NCI-H510A (cell line): ENCODE measurements around the gene HDAC8.

Experiments
- DNase-seq: peaks from one replicate; lab custom pipeline; 2025; lab: John Stamatoyannopoulos, UW

The HDAC8 gene

DNA sequence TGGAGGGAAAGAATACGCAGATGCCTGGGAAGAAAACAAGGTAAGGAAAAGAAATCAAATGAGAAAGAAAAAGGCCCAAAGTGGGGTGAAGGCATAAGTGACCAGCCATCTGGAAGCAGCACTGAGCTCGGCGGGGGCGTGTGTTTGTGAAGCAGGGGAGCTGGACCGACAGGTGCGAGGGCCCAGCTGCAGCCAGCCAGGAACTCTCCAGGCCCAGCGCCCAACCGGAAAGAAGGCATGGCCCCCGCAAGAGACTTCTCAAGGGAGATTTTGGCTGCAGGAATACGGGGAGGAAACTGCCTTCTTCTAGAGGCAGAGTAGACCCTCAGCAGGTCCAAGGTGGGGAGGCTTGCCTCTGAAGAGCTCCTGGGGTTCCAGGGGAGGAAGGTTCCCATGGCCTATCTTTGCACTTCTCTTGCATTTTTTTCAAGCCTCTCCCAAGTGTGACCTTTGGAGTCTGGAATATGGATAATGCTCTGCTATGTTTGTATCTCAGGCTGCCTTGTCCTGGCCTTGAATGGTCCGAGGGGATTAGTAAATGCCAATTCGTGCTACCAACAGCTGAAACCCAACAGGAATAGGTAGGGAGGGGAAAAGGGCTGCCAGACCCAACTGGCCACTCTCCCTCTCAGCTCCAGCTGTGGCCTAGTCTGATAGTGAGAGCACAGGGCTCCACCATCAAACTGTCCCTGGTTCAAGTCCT is 256.1 kb downstream of the HDAC8 start:
- DNase-seq, result peak; percentile 8

GRCh38 chrX:72314881-72315280 is 257.8 kb downstream of the HDAC8 start:
- peak; percentile 9 for DNase-seq

- no peak for DNase-seq
Measured at GRCh38 chrX:72313707-72314641, 258.7 kb downstream of the HDAC8 start.

DNA sequence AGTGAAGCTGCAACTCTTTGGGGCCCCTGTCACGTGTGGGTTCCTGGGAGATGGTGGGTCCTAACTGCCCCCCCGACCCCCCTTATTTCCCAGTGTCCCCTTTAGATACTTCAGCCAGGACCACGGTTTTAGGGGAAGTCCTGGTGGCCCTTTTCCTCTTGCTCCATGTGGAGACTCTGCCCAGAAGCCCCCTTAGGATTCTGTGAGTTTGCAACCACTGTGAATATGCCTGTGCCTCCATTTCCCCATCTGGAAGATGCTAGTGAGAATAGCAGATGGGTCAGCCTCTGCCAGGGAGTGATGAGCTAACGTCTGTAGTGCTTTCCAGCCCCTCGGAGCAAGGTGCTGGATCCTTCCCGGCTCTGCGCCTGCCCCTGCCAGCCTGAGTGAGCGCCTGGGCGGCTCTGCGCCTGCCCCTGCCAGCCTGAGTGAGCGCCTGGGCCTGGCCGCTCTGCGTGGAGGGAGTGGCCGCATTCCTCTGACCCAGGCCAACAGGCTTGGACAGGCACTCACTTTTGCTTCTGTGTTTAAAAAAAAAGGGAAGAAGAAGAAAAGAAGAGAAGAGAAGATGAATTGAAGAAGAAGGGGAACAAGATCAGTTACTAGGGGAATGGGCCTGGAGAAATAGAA is 260.2 kb downstream of the HDAC8 start:
- no peak for DNase-seq

- DNase-seq, result no peak
Measured at GRCh38 chrX:72309297-72310071, 263.2 kb downstream of the HDAC8 start.

DNA sequence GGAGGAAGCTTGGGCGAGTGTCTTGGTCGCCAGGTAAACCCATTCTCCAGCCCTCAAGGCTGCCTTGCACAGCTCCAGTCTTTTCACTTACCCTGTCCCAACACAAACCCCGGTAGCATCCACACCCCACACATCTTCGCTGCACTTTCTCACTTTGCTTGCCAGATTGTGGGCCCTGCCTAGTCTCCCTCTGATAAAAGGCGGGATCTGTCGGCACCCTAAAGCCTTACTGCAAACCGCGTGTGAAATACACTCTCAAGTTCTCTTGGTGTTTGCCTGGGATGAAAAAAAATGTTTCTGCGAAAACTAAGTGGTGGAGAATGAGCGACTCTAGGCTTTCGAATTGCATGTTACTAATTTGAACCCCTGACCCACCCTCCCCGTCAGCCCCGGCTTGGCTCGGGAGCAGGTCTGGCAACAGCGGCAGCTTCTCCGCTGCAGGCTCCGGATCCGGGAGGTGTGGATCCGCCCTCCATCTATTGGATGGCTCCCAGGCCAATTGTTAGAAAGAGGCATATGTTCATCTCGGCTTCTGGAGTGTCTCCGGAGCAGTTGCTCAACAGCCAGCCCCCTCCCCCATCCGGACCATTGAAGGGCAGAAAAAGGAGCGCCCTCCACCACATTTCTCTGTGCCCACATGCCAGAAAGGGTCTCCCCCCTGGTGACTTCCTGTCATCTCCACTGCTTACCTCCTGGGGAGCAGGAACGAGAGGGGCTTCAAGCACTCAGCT is 263.9 kb downstream of the HDAC8 start:
- peak; percentile 55 for DNase-seq

- DNase-seq, result no peak
Measured at GRCh38 chrX:72308209-72308565, 264.5 kb downstream of the HDAC8 start.

- no peak for DNase-seq
Measured at GRCh38 chrX:72307646-72308051, 265.0 kb downstream of the HDAC8 start.

DNA sequence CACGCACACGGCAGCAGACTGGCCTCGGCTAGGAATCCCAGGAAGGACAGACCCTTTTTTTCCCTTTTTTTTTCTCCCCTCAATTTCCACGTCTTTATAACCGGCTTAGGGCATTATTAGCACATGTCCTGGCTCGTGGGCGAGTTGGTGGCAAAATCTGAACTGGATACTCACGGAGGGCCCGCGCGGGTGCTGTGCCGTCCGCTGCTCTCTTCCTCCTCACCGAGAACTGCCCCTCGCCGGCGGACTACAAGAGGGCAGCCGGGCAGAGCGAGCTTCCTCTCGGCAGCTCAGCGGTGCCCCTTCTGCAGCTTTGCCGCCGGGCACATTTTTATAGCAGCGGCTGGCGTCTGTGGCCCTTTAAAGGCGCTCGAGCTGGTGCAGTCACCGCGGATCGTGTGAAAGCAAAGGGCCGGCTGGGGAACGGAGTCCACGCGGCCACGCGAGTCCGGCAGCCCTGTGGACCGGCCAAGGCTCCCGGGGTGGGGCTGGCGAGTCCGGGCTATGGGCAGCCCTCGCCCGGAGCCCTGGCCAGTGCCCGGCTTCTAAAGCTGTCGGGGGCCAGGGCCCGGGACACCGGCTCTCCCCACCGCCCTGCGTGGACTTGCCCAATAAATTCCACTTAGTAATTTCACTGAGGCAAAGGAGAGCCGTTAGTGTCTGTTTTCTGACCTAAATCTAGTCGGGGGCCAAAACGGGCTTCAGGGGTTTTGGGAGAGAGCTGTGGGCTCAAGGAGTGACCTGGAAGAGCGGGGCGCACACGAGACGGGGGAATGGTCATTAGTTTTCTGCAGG is 265.6 kb downstream of the HDAC8 start:
- peak; percentile 63 for DNase-seq

DNA sequence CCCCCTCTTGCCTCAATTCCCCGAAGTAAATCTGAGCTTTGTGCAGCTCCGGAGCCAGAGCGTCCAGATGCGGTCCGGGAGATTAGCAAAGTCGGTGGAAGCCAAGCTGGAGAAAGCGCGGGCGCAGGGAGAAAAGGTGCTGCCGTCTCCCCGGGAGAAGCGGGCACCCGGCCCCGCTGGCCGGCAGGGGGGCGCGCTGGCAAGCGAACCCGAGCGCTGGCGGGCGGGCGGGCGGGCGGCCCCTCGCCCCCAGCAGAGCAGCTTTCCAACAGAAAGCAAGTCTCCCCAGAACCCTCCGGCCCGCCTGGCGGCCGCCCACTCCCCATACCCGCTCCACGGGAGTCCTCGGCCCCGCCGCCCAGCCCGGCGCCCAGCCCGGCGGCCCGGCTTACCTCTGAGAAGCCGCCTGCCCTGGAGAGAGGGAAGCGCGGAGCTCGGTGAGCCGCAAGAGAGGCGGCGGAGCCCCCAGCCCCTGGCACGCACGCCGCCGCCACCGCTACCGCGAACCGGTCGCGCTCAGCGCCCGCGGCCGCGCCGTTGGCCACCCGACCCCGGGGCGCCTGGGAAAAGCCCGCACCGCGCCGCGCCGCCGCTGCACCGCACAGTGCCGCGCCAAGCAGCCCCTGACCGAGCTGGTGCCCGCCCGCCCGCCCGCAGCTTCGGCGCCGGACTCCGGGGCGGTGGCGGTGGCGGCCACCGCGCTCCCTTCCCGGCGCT is 266.4 kb downstream of the HDAC8 start:
- DNase-seq, result no peak

DNA sequence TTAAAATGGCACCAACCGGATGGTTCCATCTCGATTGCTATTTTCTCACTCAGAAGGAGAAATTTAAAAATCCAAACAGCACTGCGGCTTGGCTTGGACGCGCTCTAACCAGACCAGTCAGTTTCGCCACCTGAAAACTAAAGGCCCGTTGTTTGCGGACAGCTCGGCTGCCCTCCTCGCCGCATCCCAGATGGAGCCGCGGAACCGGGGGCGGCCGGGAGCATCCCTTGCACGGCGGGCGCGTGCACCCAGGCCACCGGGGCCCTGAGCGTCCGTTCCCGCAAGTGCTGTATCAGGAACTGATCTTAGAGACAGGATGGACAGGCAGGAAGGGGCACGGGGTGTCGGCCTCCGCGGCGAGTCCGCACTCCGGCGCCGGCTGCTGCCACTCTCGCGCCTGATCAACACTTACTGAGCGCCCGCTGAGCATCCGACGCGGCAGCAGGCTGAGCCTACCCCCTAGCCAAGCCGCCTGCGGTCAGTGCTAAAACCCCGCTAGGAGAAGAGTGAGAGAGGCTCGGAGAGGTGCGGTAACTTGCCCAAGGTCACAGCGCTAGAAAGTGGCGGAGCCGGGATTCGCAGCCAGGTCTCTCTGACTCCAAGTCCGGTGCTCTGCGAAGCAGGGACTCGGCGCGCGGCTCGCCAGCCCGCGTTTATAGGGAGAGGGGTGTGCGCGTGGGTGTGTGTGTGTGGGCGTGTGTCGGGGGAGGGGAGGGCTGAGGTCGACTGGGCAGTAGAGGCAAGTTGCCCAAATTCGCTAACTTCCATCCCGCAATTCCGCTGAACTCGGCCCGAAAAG is 267.2 kb downstream of the HDAC8 start, which contains the start of gene CITED1:
TSS of gene CITED1 (minus strand) at position 629 of the 799 bp plus-strand sequence. CDS start 3,045 bp downstream, outside the sequence.
- DNase-seq, result no peak

DNA sequence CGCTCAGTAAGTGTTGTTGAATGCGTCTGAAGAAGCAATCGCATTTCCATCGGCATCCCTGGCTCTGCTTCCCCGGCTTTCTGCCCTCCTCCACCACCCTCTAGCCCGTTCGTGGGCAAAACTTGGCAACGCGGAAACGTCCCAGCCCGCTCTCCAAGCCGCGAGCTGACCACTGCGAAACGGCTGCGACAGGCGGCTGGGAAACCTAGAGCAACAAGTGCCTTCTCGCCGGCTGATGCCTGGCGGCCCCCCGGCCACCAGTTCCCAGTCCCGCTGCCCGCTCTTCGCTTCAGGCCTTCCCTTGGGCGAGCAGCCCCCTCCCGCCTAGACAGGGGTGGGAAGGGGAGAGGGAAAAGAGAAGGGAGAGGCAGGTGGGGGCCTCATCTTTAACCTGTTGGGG is 267.8 kb downstream of the HDAC8 start:
- no peak for DNase-seq

DNA sequence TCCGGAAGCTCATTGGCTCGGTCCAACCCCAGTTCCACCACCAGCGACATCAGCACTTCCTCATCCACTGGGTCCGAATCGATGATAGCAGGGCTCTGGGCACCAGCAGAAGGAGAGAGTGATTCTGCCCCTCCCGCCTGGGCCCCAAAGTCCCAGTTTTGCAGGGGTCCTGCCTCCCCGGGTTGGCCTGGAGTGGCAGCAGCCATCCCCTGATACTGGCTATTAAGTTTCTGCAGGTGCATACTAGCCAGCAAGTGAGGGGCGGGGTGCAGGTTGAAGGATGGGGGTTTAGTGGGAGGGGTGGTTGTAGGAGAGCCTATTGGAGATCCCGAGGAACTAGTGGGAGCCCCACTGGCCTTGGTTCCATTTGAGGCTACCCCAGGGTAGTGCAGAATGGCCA is 270.9 kb downstream of the HDAC8 start:
- no peak for DNase-seq

DNA sequence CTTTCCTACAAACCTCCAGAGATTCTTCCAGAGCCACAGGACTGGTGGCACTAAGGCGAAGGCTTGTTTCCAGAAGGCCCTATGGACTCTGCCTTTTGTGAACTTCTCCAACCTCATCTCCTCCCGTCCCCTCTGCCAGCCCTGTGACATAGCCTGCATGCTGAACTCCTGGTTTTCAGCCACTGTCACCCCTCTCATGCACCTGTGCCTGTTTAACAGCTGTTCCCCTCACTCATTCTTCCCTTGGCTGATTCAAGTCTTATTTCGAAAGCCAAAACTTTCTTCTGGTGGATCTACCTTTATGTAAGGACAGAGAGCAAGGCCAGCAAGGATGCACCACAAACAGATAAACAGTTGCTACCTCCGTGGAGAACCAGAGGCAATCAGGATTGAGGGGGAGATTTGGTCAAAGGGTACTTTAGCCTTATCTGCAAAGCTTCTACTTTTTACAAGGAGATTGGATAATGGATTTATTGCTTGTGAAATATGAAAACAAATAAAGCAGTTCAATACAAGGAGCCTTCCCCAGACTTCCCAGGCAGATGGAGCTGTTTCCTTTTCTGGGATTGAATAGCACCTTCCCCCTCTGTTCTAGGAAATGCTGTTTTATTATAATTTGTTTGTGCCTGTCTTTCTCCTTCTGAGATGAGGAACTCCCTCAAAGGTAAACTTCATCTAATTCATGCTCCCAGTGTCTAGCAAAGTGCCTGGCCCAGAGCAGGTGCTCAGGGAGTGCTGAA is 272.6 kb downstream of the HDAC8 start:
- DNase-seq, result no peak

GRCh38 chrX:72297953-72298730 is 274.5 kb downstream of the HDAC8 start:
- no peak for DNase-seq

GRCh38 chrX:72296991-72297390 is 275.7 kb downstream of the HDAC8 start:
- no peak for DNase-seq

- no peak for DNase-seq
Measured at GRCh38 chrX:72295745-72296144, 276.9 kb downstream of the HDAC8 start.
